ENCODE results near the gene ERRFI1. TPM values are rescaled to one million over a fixed set of nuclear protein-coding genes. Genes with fewer than 3 reads are reported as not detected.

The ERRFI1 gene
- total and polyA plus RNA-seq, 2 of the 8 experiments (the other 6 are each of a cell fraction or from before 2014, with no cell fraction given): 23.4 to 46.1 TPM

- no peak for TF ChIP-seq CHD7 (IDR thresholded peaks at IDR 0.05; ENCODE audit: insufficient replicate concordance, low read length)
- TF ChIP-seq SP4 (IDR thresholded peaks at IDR 0.05; ENCODE audit: low read length): no peak
- no peak for TF ChIP-seq TBP (IDR thresholded peaks at IDR 0.05; ENCODE audit: low read depth, low read length)
- no peak for TF ChIP-seq KDM5A (IDR thresholded peaks at IDR 0.05; ENCODE audit: low read length)
- no peak for TF ChIP-seq SIX5 (IDR thresholded peaks at IDR 0.05; ENCODE audit: low read depth, low read length)
These were observed 2.4 kb upstream of the ERRFI1 start (continued) for GRCh38 chr1:8028571-8028910.

Data from H1 (cell line).